Fibroblast of pulmonary artery (primary cell): Measurements from ENCODE around the gene KCNN1.

Source experiments
- DNase-seq: peaks from one replicate; pipeline ENCODE4 v3.0.0-alpha.2; 2010; ENCODE audit warnings: low read depth
- H3K4me3 ChIP-seq: replicated peaks from 2 replicates; pipeline ENCODE4 v1.5.1; 2011; ENCODE audit warnings: low read depth, mild to moderate bottlenecking, control low read depth, low read length, moderate library complexity
- CTCF ChIP-seq: IDR thresholded peaks from 2 replicates; pipeline ENCODE4 v1.5.1; 2011; ENCODE audit warnings: mild to moderate bottlenecking, control low read depth, low read length, inconsistent platforms; ENCODE audit errors: missing control alignments

Gene KCNN1

GRCh38 chr19:17963936-17964691, 2.8 kb upstream of the KCNN1 start:
- no peak overlapping the region for H3K4me3 ChIP-seq
- DNase-seq, result no peak
- no peak for TF ChIP-seq CTCF

DNA sequence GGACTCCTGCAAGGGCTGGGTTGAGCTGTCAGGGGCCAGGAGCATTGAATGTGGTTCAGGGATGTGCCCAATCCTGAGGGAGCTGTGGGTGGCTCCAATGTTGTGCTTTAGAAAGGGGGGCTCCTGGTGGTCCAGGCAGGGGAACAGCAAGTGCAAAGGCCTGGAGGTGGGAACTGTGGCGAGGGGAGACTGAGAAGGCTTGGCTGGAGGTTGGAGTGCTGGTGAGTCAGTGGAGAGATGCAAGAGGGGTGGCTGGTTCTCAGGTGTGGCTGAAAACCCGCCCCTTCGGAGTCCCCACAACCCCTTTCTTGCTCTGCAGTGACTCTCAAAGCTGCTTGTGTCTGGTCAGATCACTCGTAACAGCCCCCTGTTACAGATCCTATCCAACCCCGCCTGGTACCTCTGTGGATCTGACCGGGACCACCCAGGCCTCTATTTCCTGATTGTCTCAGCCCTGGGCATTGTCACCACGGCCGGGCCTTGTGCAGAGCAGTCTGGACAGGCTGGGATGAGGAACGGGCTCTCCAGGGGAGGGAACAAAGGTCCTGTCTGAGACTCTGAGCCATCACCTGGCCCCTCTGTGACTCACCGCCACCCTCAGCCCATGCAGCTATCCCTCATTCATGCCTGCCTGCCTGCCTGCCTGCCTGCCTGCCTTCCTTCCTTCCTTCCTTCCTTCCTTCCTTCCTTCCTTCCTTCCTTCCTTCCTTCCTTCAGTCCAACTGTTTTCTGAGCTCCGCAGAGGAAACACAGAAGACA, 1.4 kb upstream of the KCNN1 start:
- TF ChIP-seq CTCF, result no peak
- DNase-seq, result no peak
- no peak overlapping the region for H3K4me3 ChIP-seq

- H3K4me3 ChIP-seq, result no peak overlapping the region
- no peak for TF ChIP-seq CTCF
Measured at GRCh38 chr19:17966129-17966483, 801 bp upstream of the KCNN1 start.

GRCh38 chr19:17967257-17968051, 547 bp downstream of the KCNN1 start:
- DNase-seq, result no peak
- TF ChIP-seq CTCF, result no peak
- peak overlapping the region; percentile 19 for H3K4me3 ChIP-seq

More at GRCh38 chr19:17966129-17966483, 801 bp upstream of the KCNN1 start:
- no peak for DNase-seq

- no peak for TF ChIP-seq CTCF
- H3K4me3 ChIP-seq, result no peak overlapping the region
- no peak for DNase-seq
Measured at GRCh38 chr19:17968362-17968761, 1.5 kb downstream of the KCNN1 start.

- TF ChIP-seq CTCF, result no peak
- H3K4me3 ChIP-seq, result no peak overlapping the region
- no peak for DNase-seq
Measured at GRCh38 chr19:17969096-17969792, 2.3 kb downstream of the KCNN1 start.
